ENCODE results near the gene ZNF223. TPM values are rescaled to one million over a fixed set of nuclear protein-coding genes. Genes with fewer than 3 reads are reported as not detected.

The ZNF223 gene
- total and polyA plus RNA-seq, 7 donors = 0.19 to 2.3 (median 1.4) TPM

DNA sequence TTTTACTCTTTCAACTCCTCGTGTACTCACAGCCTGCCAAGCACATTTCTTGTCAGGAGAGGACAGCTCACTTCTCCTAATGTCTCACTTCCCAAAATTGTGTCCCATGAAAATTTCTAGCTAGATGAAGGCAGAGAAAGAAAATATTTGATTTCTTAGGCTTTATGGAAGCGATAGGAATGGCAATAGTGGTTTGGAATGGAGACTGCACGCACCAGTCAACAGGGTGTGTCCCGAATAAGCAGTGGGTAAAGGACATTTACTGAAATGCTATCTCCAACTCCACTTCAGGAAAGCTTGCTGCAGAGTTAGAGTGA is 27.0 kb upstream of the ZNF223 start:
- Histone ChIP-seq H3K36me3 (ENCODE audit: insufficient read depth in 1 of 2, low read depth in 1 of 2) (peaks cover 13 to 32% of the 10 kb centered on the region in 2 donors), H3K4me1 (no peaks in the 10 kb centered on the region), H3K27me3 (ENCODE audit: insufficient read depth in 3 of 3, low read length in 2 of 3) (no peaks in the 10 kb centered on the region), H3K27ac (peak overlapping the region; percentile 58), H3K9me3 (peaks cover 26% of the 10 kb centered on the region), H3K4me3 (peak overlapping the region; percentile 83)
- intact Hi-C loops (cut with DNase I) = no loop called here
- WGBS, 3 donors = 34 to 42% (median 41%) methylated on average over 4 of the region's 4 CpGs
- no peak for ATAC-seq
- no peak for DNase-seq
- TF ChIP-seq, protein P1, sequence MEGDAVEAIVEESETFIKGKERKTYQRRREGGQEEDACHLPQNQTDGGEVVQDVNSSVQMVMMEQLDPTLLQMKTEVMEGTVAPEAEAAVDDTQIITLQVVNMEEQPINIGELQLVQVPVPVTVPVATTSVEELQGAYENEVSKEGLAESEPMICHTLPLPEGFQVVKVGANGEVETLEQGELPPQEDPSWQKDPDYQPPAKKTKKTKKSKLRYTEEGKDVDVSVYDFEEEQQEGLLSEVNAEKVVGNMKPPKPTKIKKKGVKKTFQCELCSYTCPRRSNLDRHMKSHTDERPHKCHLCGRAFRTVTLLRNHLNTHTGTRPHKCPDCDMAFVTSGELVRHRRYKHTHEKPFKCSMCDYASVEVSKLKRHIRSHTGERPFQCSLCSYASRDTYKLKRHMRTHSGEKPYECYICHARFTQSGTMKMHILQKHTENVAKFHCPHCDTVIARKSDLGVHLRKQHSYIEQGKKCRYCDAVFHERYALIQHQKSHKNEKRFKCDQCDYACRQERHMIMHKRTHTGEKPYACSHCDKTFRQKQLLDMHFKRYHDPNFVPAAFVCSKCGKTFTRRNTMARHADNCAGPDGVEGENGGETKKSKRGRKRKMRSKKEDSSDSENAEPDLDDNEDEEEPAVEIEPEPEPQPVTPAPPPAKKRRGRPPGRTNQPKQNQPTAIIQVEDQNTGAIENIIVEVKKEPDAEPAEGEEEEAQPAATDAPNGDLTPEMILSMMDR (IDR thresholded peaks at IDR 0.05) = no peak

GRCh38 chr19:44025217-44025936 is 26.5 kb upstream of the ZNF223 start, which contains the start of gene ZNF222:
Gene ZNF222 (plus strand): TSS chr19:44025379. CDS start chr19:44025437, 58 bp downstream.
- peak; percentile 80 to 84 for DNase-seq
- H3K27ac ChIP-seq = peak within 1 kb of the TSS; percentile 58
- TF ChIP-seq, protein P1 (IDR thresholded peaks at IDR 0.05) = no peak
- H3K9me3 ChIP-seq = peaks cover 31% of the 10 kb centered on the region
- 1 to 2% (median 1%) methylated on average over 37 of the region's 37 CpGs for WGBS, 3 donors
- no peaks in the 10 kb centered on the region for H3K27me3 ChIP-seq (ENCODE audit: insufficient read depth in 3 of 3, low read length in 2 of 3)
- peak; percentile 64 to 98 (median 96) for ATAC-seq
- H3K36me3 ChIP-seq (ENCODE audit: insufficient read depth in 1 of 2, low read depth in 1 of 2) = peaks cover 13 to 37% of the 10 kb centered on the region in 2 donors
- intact Hi-C loops (cut with DNase I) = no loop called here
- H3K4me1 ChIP-seq = no peaks in the 10 kb centered on the region
- peak within 1 kb of the TSS; percentile 83 for H3K4me3 ChIP-seq

DNA sequence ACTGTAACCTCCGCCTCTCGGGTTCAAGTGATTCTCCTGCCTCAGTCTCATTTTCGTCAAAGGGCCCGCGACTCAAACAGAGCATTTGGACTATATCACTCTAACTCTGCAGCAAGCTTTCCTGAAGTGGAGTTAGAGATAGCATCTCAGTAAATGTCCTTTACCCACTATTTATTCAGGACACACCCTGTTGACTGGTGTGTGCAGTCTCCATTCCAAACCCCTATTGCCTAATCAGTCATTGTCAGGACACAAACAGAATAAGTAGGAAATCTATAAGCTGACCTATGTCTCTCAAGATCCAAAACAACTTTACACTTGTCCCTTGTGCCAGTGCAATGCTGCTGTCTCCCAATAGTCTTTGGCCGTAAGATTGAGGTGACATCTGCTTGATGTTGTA is 25.2 kb upstream of the ZNF223 start:
- no peak overlapping the region for H3K4me3 ChIP-seq
- peaks cover 43% of the 10 kb centered on the region for H3K9me3 ChIP-seq
- peaks cover 14 to 49% of the 10 kb centered on the region in 2 donors for H3K36me3 ChIP-seq (ENCODE audit: insufficient read depth in 1 of 2, low read depth in 1 of 2)
- no peak for ATAC-seq
- no peak for DNase-seq
- TF ChIP-seq, protein P1 (IDR thresholded peaks at IDR 0.05) = no peak
- H3K4me1 ChIP-seq = no peaks in the 10 kb centered on the region
- intact Hi-C loops (cut with DNase I) = no loop called here
- H3K27me3 ChIP-seq (ENCODE audit: insufficient read depth in 3 of 3, low read length in 2 of 3) = no peaks in the 10 kb centered on the region
- 96 to 99% (median 97%) methylated on average over 6 of the region's 6 CpGs for WGBS, 3 donors
- H3K27ac ChIP-seq = no peak overlapping the region

GRCh38 chr19:44032001-44032610 is 19.7 kb upstream of the ZNF223 start:
- intact Hi-C loops (cut with DNase I) = no loop called here
- no peaks in the 10 kb centered on the region for H3K27me3 ChIP-seq (ENCODE audit: insufficient read depth in 3 of 3, low read length in 2 of 3)
- H3K4me1 ChIP-seq = no peaks in the 10 kb centered on the region
- TF ChIP-seq, protein P1 (IDR thresholded peaks at IDR 0.05) = no peak
- peaks cover 82% of the 10 kb centered on the region for H3K9me3 ChIP-seq
- no peak overlapping the region for H3K4me3 ChIP-seq
- no peak for ATAC-seq
- peaks cover 24 to 58% of the 10 kb centered on the region in 2 donors for H3K36me3 ChIP-seq (ENCODE audit: insufficient read depth in 1 of 2, low read depth in 1 of 2)
- WGBS, 3 donors = 88 to 97% (median 95%) methylated on average over 1 of the region's 1 CpG
- no peak overlapping the region for H3K27ac ChIP-seq
- no peak for DNase-seq

Measured in psoas muscle (tissue), 8 donors.